Measurements from ENCODE around the gene HIRIP3.

HIRIP3 gene

GRCh38 chr16:30010844-30011713, 15.7 kb upstream of the HIRIP3 start, which contains the start of gene DOC2A:
Gene DOC2A (minus strand): TSS chr16:30011027. CDS start chr16:30010222, 805 bp downstream.
- in situ Hi-C loops (cut with HindIII; ENCODE audit: low pct_ligation_motif_present, low sequenced_read_pairs) = no loop called here
- Histone ChIP-seq H3K36me3 (replicated peaks) (no peaks in the 10 kb centered on the region), H3K27ac (no peak within 1 kb of the TSS), H3K27me3 (replicated peaks) (peaks cover 19% of the 10 kb centered on the region), H3K4me3 (ENCODE audit: low read depth, low read length) (peak within 1 kb of the TSS; percentile 39)
- DNase-seq = no peak
- TF ChIP-seq CTCF (IDR thresholded peaks at IDR 0.05; ENCODE audit: low read depth, low read length, missing control alignments) = no peak

- no peak for TF ChIP-seq CTCF (IDR thresholded peaks at IDR 0.05; ENCODE audit: low read depth, low read length, missing control alignments)
Measured at GRCh38 chr16:30009990-30010843, 14.8 kb upstream of the HIRIP3 start.

DNA sequence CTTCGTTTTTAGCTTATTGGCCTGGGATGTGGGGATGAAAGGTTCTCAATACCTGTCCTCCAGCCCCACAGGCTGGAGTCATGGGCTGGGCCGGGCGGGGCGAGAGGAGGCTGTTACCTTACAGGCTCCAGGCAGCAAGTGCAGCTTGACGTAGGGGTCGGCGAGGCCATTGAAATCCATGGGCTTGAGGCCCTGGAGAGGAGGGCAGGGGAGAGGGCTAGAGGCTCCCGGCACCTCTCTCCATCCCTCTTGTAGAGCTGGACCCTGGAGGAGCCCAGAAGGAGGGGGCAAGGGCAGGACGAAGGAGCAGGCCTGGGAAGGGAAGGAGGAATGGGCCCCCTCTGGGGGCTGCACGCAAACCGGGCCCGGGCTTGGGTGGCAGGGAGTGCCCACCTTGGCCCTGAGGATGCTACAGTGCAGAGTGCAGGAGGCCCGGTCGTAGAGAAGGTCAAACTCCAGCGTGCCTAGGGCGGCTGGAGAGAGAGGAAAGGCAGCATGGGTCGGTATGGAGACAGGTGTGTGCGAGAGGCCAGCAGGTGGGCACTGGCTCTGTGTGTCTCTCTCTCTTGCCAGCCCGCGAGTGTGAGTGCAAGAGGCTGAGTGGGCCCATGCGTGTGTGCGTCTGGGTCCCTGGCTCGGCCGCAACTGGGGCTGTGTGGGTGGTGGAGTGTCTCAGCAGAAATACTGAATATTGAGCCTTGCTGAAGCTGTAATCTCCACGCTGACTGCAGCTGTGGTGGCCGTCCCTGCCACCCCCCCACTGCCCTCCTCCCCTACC, 13.9 kb upstream of the HIRIP3 start:
- no peak for DNase-seq
- in situ Hi-C loops (cut with HindIII; ENCODE audit: low pct_ligation_motif_present, low sequenced_read_pairs) = no loop called here

More at GRCh38 chr16:30009990-30010843, 14.8 kb upstream of the HIRIP3 start:
- Histone ChIP-seq H3K4me3 (ENCODE audit: low read depth, low read length) (no peak overlapping the region), H3K36me3 (replicated peaks) (no peaks in the 10 kb centered on the region), H3K27ac (no peak overlapping the region), H3K27me3 (replicated peaks) (peaks cover 19% of the 10 kb centered on the region)
- in situ Hi-C loops (cut with HindIII; ENCODE audit: low pct_ligation_motif_present, low sequenced_read_pairs) = no loop called here
- no peak for DNase-seq

DNA sequence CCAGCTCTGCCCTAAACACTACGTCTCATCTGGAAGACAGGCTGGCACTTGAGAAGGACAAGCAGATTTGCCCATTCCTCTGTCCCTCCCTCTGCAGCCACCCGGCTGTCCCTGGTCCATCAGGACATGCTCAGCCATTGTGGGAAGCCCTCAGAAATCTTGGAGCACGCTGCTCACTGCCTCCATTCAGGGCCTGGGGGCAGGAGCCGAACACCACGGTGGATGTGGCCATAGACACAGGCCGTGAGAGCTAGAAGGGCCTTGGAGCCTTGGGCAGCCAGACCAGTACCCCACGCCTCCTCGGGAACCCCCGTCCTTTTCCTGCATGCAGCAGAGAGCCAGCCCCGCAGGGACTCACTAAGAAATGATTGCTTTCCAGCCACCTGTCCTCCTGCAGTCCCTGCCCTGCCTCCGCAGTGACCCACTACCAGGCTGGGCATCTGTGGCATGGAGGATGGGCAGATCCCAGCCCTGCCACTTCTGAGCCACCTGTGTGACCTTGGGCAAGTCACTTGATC, 12.0 kb upstream of the HIRIP3 start:
- Histone ChIP-seq H3K4me3 (ENCODE audit: low read depth, low read length) (no peak overlapping the region), H3K27ac (no peak overlapping the region), H3K36me3 (replicated peaks) (no peaks in the 10 kb centered on the region), H3K27me3 (replicated peaks) (peaks cover 19% of the 10 kb centered on the region)
- no peak for DNase-seq
- in situ Hi-C loops (cut with HindIII; ENCODE audit: low pct_ligation_motif_present, low sequenced_read_pairs) = no loop called here
- no peak for TF ChIP-seq CTCF (IDR thresholded peaks at IDR 0.05; ENCODE audit: low read depth, low read length, missing control alignments)

More for the DNA sequence above, 13.9 kb upstream of the HIRIP3 start:
- TF ChIP-seq CTCF (IDR thresholded peaks at IDR 0.05; ENCODE audit: low read depth, low read length, missing control alignments) = no peak
- H3K36me3 ChIP-seq (replicated peaks) = no peaks in the 10 kb centered on the region
- no peak overlapping the region for H3K4me3 ChIP-seq (ENCODE audit: low read depth, low read length)
- no peak overlapping the region for H3K27ac ChIP-seq
- peaks cover 19% of the 10 kb centered on the region for H3K27me3 ChIP-seq (replicated peaks)

- H3K27me3 ChIP-seq (replicated peaks) = peaks cover 16% of the 10 kb centered on the region
- H3K27ac ChIP-seq = no peak overlapping the region
- in situ Hi-C loops (cut with HindIII; ENCODE audit: low pct_ligation_motif_present, low sequenced_read_pairs) = no loop called here
- no peak for DNase-seq
- H3K4me3 ChIP-seq (ENCODE audit: low read depth, low read length) = no peak overlapping the region
- no peaks in the 10 kb centered on the region for H3K36me3 ChIP-seq (replicated peaks)
- no peak for TF ChIP-seq CTCF (IDR thresholded peaks at IDR 0.05; ENCODE audit: low read depth, low read length, missing control alignments)
Measured at GRCh38 chr16:30006659-30007377, 11.4 kb upstream of the HIRIP3 start.

Data from brain microvascular endothelial cell (primary cell).